Suprapubic skin (tissue), 4 donors: Measurements from ENCODE around the gene GRIN1. TPM values are rescaled to one million over a fixed set of nuclear protein-coding genes. Genes with fewer than 3 reads are reported as not detected.

Source experiments
- DNase-seq, 2 donors: peaks; one replicate each; pipeline ENCODE4 v3.0.0-alpha.2; 2019; ENCODE audit warnings: low spot score in 2 of 2
- H3K27ac ChIP-seq: fragments of 200-600 bp; sonication (generic); one replicate; pipeline ENCODE4 v1.5.1; 2019
- H3K27me3 ChIP-seq: fragments of 200-600 bp; sonication (generic); one replicate; pipeline ENCODE4 v1.5.1; 2019
- H3K36me3 ChIP-seq: fragments of 200-600 bp; sonication (generic); one replicate; pipeline ENCODE4 v1.5.1; 2019
- H3K4me1 ChIP-seq: fragments of 200-600 bp; sonication (generic); one replicate; pipeline ENCODE4 v1.5.1; 2019
- H3K4me3 ChIP-seq: fragments of 200-600 bp; sonication (generic); one replicate; pipeline ENCODE4 v1.5.1; 2019; ENCODE audit warnings: mild to moderate bottlenecking
- H3K9me3 ChIP-seq: fragments of 200-600 bp; sonication (generic); one replicate; pipeline ENCODE4 v1.5.1; 2019
- CTCF ChIP-seq, 2 donors: fragments of 200-600 bp in 1 of 2; fragments of 450-650 bp in 1 of 2; sonication (generic) in 1 of 2; IDR thresholded peaks; one replicate each; pipeline ENCODE4 v1.5.1; 2016 to 2019; ENCODE audit warnings: antibody characterized with exemption in 2 of 2, mild to moderate bottlenecking in 1 of 2, moderate library complexity in 1 of 2
- EP300 ChIP-seq: sonication (generic); formaldehyde crosslinking; IDR thresholded peaks from one replicate; pipeline ENCODE4 v1.6.1; 2017; ENCODE audit warnings: antibody characterized with exemption
- POLR2A ChIP-seq, 2 donors: fragments of 450-650 bp; IDR thresholded peaks; one replicate each; pipeline ENCODE4 v1.6.1; 2017; ENCODE audit warnings: antibody characterized with exemption in 2 of 2, mild to moderate bottlenecking in 2 of 2, moderate library complexity in 2 of 2
- POLR2AphosphoS5 ChIP-seq, 3 donors: sonication (generic); formaldehyde crosslinking; IDR thresholded peaks; one replicate each; pipeline ENCODE4 v1.6.1; 2017; ENCODE audit warnings: antibody characterized with exemption in 3 of 3
- WGBS: methylation state at CpG from one replicate; pipeline ENCODE4 v1.1.5; 2018; 5-methylcytosine and 5-hydroxymethylcytosine counted together
- total RNA-seq, 4 donors: library from RNA; depleted of rRNA; stranded (reverse); fragments of >200 nt; gene quantifications; one replicate each; pipeline ENCODE4 v1.1.0, GENCODE V29; 2016

GRIN1 gene
- total RNA-seq, 4 donors from 2014 or later: 0.16 to 0.25 (median 0.16) TPM; not detected in 1

DNA sequence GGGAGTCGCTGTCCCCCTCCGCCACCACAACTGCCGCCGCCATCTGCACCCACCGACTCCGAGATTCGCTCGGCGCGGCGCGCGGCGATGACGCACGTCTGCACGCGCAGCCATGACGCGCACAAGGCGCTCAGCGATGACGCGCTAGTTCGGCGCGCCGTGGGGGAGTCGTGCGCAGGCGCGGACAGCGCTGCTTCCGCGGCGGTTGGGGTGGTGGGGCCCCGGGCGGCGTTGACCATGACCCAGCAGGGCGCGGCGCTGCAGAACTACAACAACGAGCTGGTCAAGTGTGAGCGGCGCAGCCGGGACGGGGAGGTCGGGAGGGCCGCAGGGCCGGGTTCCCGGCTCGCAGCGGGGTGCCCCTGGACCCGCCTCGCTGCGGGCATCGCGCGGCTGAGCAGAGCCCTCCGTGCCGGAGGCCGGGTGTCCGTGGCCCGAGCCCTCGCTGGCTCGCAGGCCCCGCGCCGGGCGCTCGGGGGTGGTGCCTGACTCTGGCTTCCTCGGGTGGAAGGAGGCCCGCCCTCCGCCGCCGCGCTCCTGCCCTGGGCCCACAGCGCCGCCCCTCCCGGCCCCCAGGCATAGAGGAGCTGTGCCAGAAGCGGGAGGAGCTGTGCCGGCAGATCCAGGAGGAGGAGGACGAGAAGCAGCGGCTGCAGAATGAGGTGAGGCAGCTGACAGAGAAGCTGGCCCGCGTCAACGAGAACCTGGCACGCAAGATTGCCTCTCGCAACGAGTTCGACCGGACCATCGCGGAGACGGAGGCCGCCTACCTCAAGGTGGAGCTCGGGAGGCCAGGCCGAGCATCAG is 49.7 kb downstream of the GRIN1 start, which contains the start of the genes ANAPC2 and SSNA1:
ANAPC2 (minus strand) TSS at position 71 of the 807 bp plus-strand sequence; CDS start at position 43, 28 bp downstream.
SSNA1 (plus strand) TSS at position 187 of the 807 bp plus-strand sequence; CDS start at position 238, 51 bp downstream.
- peak within 1 kb of the TSS; percentile 97 for H3K27ac ChIP-seq
- H3K9me3 ChIP-seq: no peaks in the 10 kb centered on the region
- peak within 1 kb of the TSS; percentile 94 for H3K4me3 ChIP-seq
- H3K4me1 ChIP-seq: peaks cover 45% of the 10 kb centered on the region
- TF ChIP-seq EP300 (no peak), POLR2A (IDR thresholded peaks at IDR 0.05) (peak in 1 of 2 donors; percentile 83), CTCF (IDR thresholded peaks at IDR 0.05) (peak in 1 of 2 donors; percentile 42), POLR2AphosphoS5 (IDR thresholded peaks at IDR 0.05) (peak; percentile 92 to 99 (median 99))
- H3K36me3 ChIP-seq: peaks cover 52% of the 10 kb centered on the region
- no peaks in the 10 kb centered on the region for H3K27me3 ChIP-seq
- WGBS: under 1% methylated on average over 31 of the region's 98 CpGs
- peak; percentile 94 to 95 for DNase-seq

DNA sequence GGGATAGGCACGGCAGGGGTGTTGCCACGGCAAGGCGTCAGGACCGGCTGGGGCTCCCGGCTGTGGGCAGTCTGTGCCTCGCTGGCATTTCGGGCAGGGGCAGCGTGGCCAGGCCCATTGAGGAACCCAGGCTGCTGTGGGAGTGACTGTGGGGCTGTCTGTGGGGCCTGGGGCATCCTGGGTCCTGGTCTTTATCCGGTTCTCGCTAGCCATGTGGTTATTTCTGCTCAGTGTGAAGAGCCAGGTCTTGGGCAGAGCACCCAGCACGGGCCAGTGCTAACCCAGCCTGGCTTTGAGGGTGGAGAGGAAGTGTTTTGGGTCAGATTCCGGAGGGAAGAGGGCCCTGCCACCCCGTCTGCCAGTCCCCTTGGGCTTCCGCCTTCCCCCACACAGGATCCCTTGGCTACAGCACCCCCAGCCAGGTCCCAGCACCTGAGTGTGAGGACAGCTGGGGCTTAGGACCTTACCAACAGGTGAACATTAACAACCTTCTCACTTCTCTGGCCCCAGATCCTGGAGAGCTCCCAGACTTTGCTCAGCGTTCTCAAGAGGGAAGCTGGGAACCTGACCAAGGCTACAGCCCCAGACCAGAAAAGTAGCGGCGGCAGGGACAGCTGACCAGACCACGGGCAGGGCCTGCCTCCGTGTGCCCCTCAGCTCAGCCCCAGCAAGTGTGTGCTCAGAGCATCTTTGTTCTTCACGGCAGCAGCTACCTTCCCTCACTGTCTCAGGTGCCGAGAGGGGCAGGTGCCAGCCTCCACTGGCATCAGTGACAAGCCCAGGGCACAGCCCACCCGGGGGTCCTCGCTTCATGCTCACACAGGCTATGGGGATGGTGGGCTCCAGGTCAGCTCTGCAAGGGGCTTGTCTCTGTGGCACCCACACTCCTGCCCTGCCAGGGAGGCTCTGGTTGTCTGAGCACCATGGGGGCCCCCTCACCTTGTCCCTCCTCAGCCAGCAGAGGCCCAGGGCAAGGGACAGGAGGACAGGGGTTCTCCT is 50.6 kb downstream of the GRIN1 start:
- no peak for DNase-seq
- Histone ChIP-seq H3K36me3 (peaks cover 43% of the 10 kb centered on the region), H3K4me1 (peaks cover 51% of the 10 kb centered on the region), H3K4me3 (peak overlapping the region; percentile 94), H3K9me3 (no peaks in the 10 kb centered on the region), H3K27ac (peak overlapping the region; percentile 97), H3K27me3 (no peaks in the 10 kb centered on the region)
- no peak for TF ChIP-seq CTCF (IDR thresholded peaks at IDR 0.05)
- no peak for TF ChIP-seq POLR2A (IDR thresholded peaks at IDR 0.05)
- peak in 1 of 3 donors; percentile 4 for TF ChIP-seq POLR2AphosphoS5 (IDR thresholded peaks at IDR 0.05)
- no peak for TF ChIP-seq EP300
- WGBS: 44% methylated on average over 6 of the region's 23 CpGs

GRCh38 chr9:137190315-137190856 is 51.4 kb downstream of the GRIN1 start:
- H3K4me1 ChIP-seq: peaks cover 59% of the 10 kb centered on the region
- peaks cover 35% of the 10 kb centered on the region for H3K36me3 ChIP-seq
- no peaks in the 10 kb centered on the region for H3K27me3 ChIP-seq
- no peak for DNase-seq
- 76% methylated on average over 4 of the region's 9 CpGs for WGBS
- no peak for TF ChIP-seq EP300
- no peak for TF ChIP-seq CTCF (IDR thresholded peaks at IDR 0.05)
- TF ChIP-seq POLR2AphosphoS5 (IDR thresholded peaks at IDR 0.05): no peak
- H3K4me3 ChIP-seq: peak overlapping the region; percentile 94
- H3K27ac ChIP-seq: peak overlapping the region; percentile 97
- no peaks in the 10 kb centered on the region for H3K9me3 ChIP-seq

- Histone ChIP-seq H3K27me3 (no peaks in the 10 kb centered on the region), H3K36me3 (peaks cover 26% of the 10 kb centered on the region), H3K4me3 (no peak overlapping the region), H3K9me3 (no peaks in the 10 kb centered on the region), H3K27ac (no peak overlapping the region), H3K4me1 (peaks cover 62% of the 10 kb centered on the region)
- no peak for DNase-seq
- TF ChIP-seq CTCF (IDR thresholded peaks at IDR 0.05) (no peak), POLR2A (IDR thresholded peaks at IDR 0.05) (no peak), POLR2AphosphoS5 (IDR thresholded peaks at IDR 0.05) (no peak), EP300 (no peak)
- no CpG with 5 or more reads among the region's 3 CpGs for WGBS
These were observed 52.3 kb downstream of the GRIN1 start for GRCh38 chr9:137191245-137191644.
